ENCODE results near the gene RNF112.
A peak's percentile ranks its signal among the peaks of the same experiment; 100 is the strongest.

RNF112 gene, protein sequence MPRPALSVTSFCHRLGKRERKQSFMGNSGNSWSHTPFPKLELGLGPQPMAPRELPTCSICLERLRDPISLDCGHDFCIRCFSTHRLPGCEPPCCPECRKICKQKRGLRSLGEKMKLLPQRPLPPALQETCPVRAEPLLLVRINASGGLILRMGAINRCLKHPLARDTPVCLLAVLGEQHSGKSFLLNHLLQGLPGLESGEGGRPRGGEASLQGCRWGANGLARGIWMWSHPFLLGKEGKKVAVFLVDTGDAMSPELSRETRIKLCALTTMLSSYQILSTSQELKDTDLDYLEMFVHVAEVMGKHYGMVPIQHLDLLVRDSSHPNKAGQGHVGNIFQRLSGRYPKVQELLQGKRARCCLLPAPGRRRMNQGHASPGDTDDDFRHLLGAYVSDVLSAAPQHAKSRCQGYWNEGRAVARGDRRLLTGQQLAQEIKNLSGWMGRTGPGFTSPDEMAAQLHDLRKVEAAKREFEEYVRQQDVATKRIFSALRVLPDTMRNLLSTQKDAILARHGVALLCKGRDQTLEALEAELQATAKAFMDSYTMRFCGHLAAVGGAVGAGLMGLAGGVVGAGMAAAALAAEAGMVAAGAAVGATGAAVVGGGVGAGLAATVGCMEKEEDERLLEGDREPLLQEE

DNA sequence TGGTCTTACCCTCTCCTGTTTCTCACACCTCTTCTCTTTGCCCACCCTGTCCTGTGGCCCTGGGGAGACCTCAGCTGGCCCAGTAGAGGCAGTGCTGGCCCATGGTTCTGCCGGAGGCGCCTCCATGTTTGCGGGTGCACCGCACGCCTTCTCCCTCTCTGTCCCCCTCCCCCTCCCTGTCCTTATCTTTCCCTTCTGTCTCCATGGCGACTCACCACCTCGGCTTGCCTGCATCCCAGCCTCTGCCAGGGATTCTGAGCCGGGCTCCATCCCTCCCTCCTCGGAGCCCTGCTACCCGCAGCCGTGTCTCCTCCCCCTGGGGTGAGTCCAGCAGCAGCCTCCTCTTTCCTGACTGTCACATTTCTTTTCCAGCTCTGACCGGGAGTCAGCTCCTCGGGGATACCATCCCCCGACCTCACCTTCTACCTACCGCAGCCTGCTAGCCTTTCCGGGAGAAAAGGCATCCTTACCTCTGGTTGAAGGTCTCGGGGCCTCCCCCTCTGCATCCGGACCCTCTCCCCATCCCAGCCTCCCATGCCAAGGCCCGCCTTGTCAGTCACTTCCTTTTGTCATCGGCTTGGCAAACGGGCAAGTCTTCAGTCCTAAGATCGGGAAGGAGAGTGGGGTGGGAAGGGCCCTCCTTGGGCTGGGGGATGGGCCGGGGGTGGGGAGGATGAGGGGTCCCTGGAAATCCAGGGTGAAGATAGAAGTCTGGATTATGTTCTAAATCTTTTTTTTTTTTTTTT, at the start of gene RNF112:
RNF112 (plus strand) TSS at position 358 of the 746 bp plus-strand sequence; CDS start at position 535, 177 bp downstream.
- Histone ChIP-seq H3K27ac (no peak within 1 kb of the TSS), H3K27me3 (replicated peaks) (peaks cover 2% of the 10 kb centered on the region), H3K36me3 (replicated peaks) (no peaks in the 10 kb centered on the region), H3K4me3 (ENCODE audit: low read depth, low read length) (no peak within 1 kb of the TSS)
- TF ChIP-seq, protein P1, sequence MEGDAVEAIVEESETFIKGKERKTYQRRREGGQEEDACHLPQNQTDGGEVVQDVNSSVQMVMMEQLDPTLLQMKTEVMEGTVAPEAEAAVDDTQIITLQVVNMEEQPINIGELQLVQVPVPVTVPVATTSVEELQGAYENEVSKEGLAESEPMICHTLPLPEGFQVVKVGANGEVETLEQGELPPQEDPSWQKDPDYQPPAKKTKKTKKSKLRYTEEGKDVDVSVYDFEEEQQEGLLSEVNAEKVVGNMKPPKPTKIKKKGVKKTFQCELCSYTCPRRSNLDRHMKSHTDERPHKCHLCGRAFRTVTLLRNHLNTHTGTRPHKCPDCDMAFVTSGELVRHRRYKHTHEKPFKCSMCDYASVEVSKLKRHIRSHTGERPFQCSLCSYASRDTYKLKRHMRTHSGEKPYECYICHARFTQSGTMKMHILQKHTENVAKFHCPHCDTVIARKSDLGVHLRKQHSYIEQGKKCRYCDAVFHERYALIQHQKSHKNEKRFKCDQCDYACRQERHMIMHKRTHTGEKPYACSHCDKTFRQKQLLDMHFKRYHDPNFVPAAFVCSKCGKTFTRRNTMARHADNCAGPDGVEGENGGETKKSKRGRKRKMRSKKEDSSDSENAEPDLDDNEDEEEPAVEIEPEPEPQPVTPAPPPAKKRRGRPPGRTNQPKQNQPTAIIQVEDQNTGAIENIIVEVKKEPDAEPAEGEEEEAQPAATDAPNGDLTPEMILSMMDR (IDR thresholded peaks at IDR 0.05; ENCODE audit: low read depth, low read length, missing control alignments): no peak
- in situ Hi-C loops (cut with HindIII; ENCODE audit: low pct_ligation_motif_present, low sequenced_read_pairs): no loop called here
- DNase-seq: no peak

DNA sequence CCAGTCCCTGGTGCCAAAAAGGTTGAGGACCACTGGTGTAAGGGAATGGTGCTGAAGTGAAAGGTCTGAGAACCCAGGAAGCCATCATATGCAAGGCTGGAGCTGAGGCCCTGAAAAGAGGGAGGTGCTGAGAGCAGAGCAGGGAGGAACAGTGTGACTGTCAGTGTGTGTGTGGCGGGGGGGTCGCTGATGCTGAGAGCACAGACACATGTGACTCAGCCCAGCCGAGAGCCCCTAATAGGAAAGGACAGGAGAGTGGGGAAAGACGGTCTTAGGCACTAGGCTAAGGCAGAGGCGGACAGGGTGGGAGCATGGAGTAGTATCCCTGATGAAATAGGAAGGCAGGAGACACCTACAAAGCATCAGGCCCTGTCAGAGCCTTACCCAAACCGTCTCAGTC, 49.7 kb upstream of the RNF112 start:
- H3K27ac ChIP-seq: no peak overlapping the region
- H3K4me3 ChIP-seq (ENCODE audit: low read depth, low read length): no peak overlapping the region
- DNase-seq: no peak
- no peaks in the 10 kb centered on the region for H3K27me3 ChIP-seq (replicated peaks)
- in situ Hi-C loops (cut with HindIII; ENCODE audit: low pct_ligation_motif_present, low sequenced_read_pairs): loop anchor here (10.0 kb wide), 1 partner anchor 403 kb away; no protein-coding TSS in a partner anchor
- TF ChIP-seq, protein P1 (IDR thresholded peaks at IDR 0.05; ENCODE audit: low read depth, low read length, missing control alignments): no peak
- H3K36me3 ChIP-seq (replicated peaks): peaks cover 3% of the 10 kb centered on the region

DNA sequence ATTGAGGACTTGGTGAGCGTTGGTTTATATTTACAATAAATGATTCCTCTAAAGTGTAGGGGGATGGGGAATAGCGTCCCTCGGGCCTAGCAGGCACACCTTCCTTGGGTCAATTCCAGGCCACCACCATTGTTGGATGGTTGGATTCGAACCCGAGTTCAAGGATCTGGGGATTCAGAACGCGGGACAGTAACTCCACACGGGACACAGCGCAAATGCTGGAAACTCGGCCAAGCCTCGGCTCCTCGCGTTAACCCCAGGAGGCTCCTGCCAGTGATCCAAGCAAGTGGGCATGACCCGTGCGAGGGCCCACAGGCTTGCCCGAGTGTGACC, 49.1 kb upstream of the RNF112 start:
- peaks cover 3% of the 10 kb centered on the region for H3K36me3 ChIP-seq (replicated peaks)
- DNase-seq: no peak
- no peaks in the 10 kb centered on the region for H3K27me3 ChIP-seq (replicated peaks)
- TF ChIP-seq, protein P1 (IDR thresholded peaks at IDR 0.05; ENCODE audit: low read depth, low read length, missing control alignments): no peak
- H3K4me3 ChIP-seq (ENCODE audit: low read depth, low read length): peak overlapping the region; percentile 73
- H3K27ac ChIP-seq: peak overlapping the region; percentile 85
- in situ Hi-C loops (cut with HindIII; ENCODE audit: low pct_ligation_motif_present, low sequenced_read_pairs): loop anchor here (10.0 kb wide), 1 partner anchor 403 kb away; no protein-coding TSS in a partner anchor

DNA sequence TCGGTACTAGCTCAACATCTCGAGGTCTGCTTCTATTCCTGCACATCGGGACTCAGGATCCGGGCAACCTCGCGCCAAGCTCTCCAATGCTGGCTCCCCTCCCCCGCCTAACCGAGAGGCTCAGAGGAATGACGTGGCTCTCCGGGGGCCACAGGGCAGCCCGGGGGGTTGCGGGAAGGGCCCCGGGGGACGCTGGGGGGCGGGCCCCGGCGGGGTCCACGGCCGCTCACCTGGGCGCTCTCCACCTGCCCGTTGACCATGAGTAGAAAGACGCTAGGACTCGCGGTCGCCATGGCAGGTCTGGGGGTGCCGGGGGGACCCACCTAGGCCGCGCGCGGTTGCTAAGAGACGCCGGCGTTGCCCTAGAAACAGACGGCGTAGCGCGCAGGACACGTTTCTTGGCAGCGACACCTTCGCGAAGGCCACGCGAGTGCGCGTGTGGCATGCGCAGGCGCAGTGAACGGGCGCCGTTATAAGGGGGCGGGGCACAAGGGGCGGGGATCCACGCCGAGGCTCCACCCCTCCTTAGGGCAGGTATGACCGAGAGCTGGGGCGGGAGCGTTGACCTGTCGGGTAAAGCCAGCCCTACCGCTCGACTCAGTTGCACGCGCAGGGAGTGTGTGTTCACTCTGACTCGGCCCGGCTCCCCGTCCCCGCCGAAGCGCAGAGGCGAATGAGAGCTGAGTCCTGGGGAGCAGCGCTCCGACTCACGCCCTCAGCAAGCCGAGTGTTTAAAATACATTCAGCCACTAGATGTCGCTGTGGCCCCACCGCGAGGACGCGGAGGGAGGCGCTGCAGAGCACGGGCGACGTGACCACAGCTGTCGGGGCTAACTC, 48.5 kb upstream of the RNF112 start, which contains the start of gene B9D1:
B9D1 (minus strand) TSS at position 447 of the 837 bp plus-strand sequence; CDS start at position 293, 154 bp downstream.
- in situ Hi-C loops (cut with HindIII; ENCODE audit: low pct_ligation_motif_present, low sequenced_read_pairs): loop anchor here (10.0 kb wide), 1 partner anchor 402 kb away; no protein-coding TSS in a partner anchor
- Histone ChIP-seq H3K4me3 (ENCODE audit: low read depth, low read length) (peak within 1 kb of the TSS; percentile 73), H3K27ac (peak within 1 kb of the TSS; percentile 85), H3K27me3 (replicated peaks) (no peaks in the 10 kb centered on the region), H3K36me3 (replicated peaks) (peaks cover 2% of the 10 kb centered on the region)
- peak; percentile 81 for DNase-seq
- TF ChIP-seq, protein P1 (IDR thresholded peaks at IDR 0.05; ENCODE audit: low read depth, low read length, missing control alignments): peak; percentile 89

DNA sequence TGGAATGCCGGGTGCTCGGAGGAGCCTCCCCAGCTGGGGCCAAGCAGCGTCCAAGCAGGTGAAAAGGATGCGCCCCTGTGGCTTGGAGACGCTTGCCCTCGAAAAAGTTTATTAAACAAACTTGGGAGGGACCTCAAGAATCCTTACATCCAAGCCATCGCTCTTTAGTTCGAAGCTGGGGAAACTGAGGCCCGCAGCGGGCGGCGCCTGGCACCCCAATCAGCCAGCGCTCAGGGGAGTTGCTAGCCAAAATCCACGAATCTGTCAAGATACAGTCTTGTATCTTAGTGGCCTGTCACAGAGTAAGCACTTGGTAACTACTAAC, 48.0 kb upstream of the RNF112 start:
- Histone ChIP-seq H3K4me3 (ENCODE audit: low read depth, low read length) (peak overlapping the region; percentile 73), H3K27me3 (replicated peaks) (no peaks in the 10 kb centered on the region), H3K27ac (no peak overlapping the region), H3K36me3 (replicated peaks) (no peaks in the 10 kb centered on the region)
- TF ChIP-seq, protein P1 (IDR thresholded peaks at IDR 0.05; ENCODE audit: low read depth, low read length, missing control alignments): no peak
- DNase-seq: no peak
- in situ Hi-C loops (cut with HindIII; ENCODE audit: low pct_ligation_motif_present, low sequenced_read_pairs): loop anchor here (10.0 kb wide), 1 partner anchor 402 kb away; no protein-coding TSS in a partner anchor

Measured in brain microvascular endothelial cell (primary cell).